Activated CD4-positive, alpha-beta T cell treated with anti-CD3 and anti-CD28 coated beads, Interleukin-2, amount 10 ng/mL, durations not matched to agents 7 days and 5 days (primary cell): Measurements from ENCODE around the gene ACTMAP. TPM values are rescaled to one million over a fixed set of nuclear protein-coding genes. Genes with fewer than 3 reads are reported as not detected.
"Not testable (repeated sequence)": the region's sequence is repeated elsewhere in the genome, so short reads cannot be mapped to it uniquely, and the experiment has no call there.

Source experiments
- CTCF ChIA-PET: fragments of 350-600 bp; sonication (Branson Sonifier 250); formaldehyde crosslinking; loops from one replicate; lab custom pipeline; 2021; ENCODE audit warnings: antibody characterized with exemption; lab: Charles Lee
- POLR2A ChIA-PET: fragments of 350-600 bp; sonication (Branson Sonifier 250); formaldehyde crosslinking; loops from one replicate; lab custom pipeline; 2021; ENCODE audit warnings: antibody characterized with exemption; lab: Charles Lee
- DNase-seq: peaks from one replicate; pipeline ENCODE4 v3.0.0-alpha.2; 2020
- H3K27ac Mint-ChIP-seq: one replicate; pipeline ENCODE4 v1.8.0; 2021; ENCODE audit warnings: mild to moderate bottlenecking, moderate library complexity, mixed read lengths
- H3K27me3 Mint-ChIP-seq: one replicate; pipeline ENCODE4 v1.8.0; 2021; ENCODE audit warnings: mixed read lengths
- H3K36me3 Mint-ChIP-seq: one replicate; pipeline ENCODE4 v1.8.0; 2021; ENCODE audit warnings: low read depth, mixed read lengths
- H3K4me1 Mint-ChIP-seq: one replicate; pipeline ENCODE4 v1.8.0; 2021; ENCODE audit warnings: mixed read lengths
- H3K4me3 Mint-ChIP-seq: one replicate; pipeline ENCODE4 v1.8.0; 2021; ENCODE audit warnings: mild to moderate bottlenecking, moderate library complexity, mixed read lengths
- H3K9me3 Mint-ChIP-seq: one replicate; pipeline ENCODE4 v1.8.0; 2021; ENCODE audit warnings: mixed read lengths
- total RNA-seq, 2 experiments: library from RNA; stranded (reverse); gene quantifications; one replicate each; pipeline ENCODE4 v1.2.3, GENCODE V29; 2021

ACTMAP gene
- total RNA-seq, 2 experiments from 2014 or later = 17.5 to 19.8 TPM

DNA sequence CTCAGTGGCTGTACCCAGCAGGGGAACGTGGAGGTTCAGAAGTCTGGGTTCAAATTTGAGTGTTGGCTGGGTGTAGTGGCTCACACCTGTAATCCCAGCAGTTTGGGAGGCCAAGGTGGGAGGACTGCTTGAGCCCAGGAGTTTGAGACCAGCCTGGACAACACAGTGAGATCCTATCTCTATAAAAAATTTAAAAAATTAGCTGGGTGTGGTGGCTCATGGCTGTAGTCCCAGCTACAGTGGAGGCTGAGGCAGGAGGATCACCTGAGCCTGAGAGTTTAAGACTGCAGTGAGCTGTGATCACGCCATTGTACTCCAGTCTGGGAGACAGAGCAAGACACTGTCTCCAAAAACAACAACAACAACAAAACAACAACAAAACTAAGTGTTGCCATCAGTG, 33.9 kb upstream of the ACTMAP start:
- H3K27me3 Mint-ChIP-seq, H3K4me3 Mint-ChIP-seq, POLR2A ChIA-PET, H3K27ac Mint-ChIP-seq, H3K9me3 Mint-ChIP-seq, DNase-seq: not testable (repeated sequence)
- H3K4me1 Mint-ChIP-seq = peaks cover 23% of the 10 kb centered on the region
- CTCF ChIA-PET = interaction anchor here (1.5 kb wide), 1 partner anchor 23 kb away, joined by 3 read pairs; no protein-coding TSS in a partner anchor
- peaks cover 31% of the 10 kb centered on the region for H3K36me3 Mint-ChIP-seq

- H3K4me3 Mint-ChIP-seq = no peak overlapping the region
- H3K36me3 Mint-ChIP-seq = peaks cover 34% of the 10 kb centered on the region
- H3K9me3 Mint-ChIP-seq = no peaks in the 10 kb centered on the region
- DNase-seq = no peak
- H3K4me1 Mint-ChIP-seq = peaks cover 27% of the 10 kb centered on the region
- POLR2A ChIA-PET = no interaction called here
- CTCF ChIA-PET = interaction anchor here (1.5 kb wide), 1 partner anchor 23 kb away, joined by 3 read pairs; no protein-coding TSS in a partner anchor
- H3K27ac Mint-ChIP-seq = no peak overlapping the region
- H3K27me3 Mint-ChIP-seq = no peaks in the 10 kb centered on the region
These were observed 33.4 kb upstream of the ACTMAP start for GRCh38 chr19:40783711-40784110.

GRCh38 chr19:40781140-40781539, 30.9 kb upstream of the ACTMAP start:
- Mint-ChIP-seq H3K9me3 (no peaks in the 10 kb centered on the region), H3K4me1 (peaks cover 42% of the 10 kb centered on the region), H3K27ac (no peak overlapping the region), H3K27me3 (no peaks in the 10 kb centered on the region), H3K4me3 (no peak overlapping the region), H3K36me3 (peaks cover 30% of the 10 kb centered on the region)
- ChIA-PET POLR2A (no interaction called here), CTCF (no interaction called here)
- DNase-seq = no peak

DNA sequence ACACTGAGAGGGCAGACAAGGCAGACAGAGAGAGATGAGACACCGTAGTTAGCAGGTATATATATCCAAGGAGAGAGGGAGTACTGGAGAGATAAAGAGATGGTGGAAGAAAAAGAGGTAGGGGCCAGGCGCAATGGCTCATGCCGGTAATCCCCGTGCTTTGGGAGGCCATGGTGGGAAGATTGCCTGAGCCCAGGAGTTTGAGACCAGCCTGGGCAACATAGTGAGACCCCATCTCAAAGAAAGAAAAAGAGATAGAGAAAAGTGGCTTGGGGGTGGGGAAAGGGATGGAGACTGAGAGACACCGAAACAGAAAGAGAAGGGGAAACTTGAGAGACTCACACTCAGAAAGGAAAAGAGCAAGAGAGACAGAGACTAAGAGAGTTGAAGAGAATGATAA, 30.3 kb upstream of the ACTMAP start:
- no peak for DNase-seq
- Mint-ChIP-seq H3K27ac (peak overlapping the region; percentile 27), H3K9me3 (no peaks in the 10 kb centered on the region), H3K36me3 (peaks cover 31% of the 10 kb centered on the region), H3K4me1 (peaks cover 41% of the 10 kb centered on the region), H3K4me3 (no peak overlapping the region), H3K27me3 (no peaks in the 10 kb centered on the region)
- ChIA-PET POLR2A (no interaction called here), CTCF (interaction anchor here (0.6 to 1.0 kb wide), 2 partner anchors 19 to 32 kb away, joined by 3 to 5 read pairs; no protein-coding TSS in a partner anchor)

DNA sequence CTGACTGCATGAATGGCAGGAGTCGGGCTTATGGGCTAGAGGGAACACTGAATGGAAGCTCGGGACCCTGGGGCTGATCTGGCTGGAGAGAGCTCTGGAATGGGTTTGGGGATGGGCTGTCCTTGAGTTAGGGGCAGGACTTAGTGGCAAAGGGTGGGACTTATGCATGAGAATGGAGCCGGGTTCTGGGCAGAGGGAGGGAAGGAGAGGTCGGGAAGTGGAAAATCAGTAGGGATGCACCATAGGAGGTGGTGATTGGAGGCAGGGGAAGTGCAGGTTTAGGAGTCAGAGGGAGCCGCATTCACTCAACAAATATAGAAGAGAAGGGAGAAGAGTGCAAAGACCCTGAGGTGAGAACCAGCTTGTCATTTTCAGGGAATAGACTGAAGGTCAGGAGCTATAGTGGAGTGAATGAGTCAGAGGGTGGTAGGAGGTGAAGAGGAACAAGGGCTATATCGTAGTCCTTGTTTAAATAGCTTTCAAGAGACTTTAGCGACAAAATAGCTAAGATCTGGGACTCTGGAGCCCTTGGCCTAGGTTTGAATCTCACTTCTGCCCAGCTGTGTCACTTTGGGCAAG, 28.5 kb upstream of the ACTMAP start:
- Mint-ChIP-seq H3K27ac (peak overlapping the region; percentile 99), H3K4me3 (peak overlapping the region; percentile 89), H3K9me3 (no peaks in the 10 kb centered on the region), H3K4me1 (peaks cover 41% of the 10 kb centered on the region), H3K27me3 (no peaks in the 10 kb centered on the region), H3K36me3 (peaks cover 29% of the 10 kb centered on the region)
- no peak for DNase-seq
- ChIA-PET POLR2A (interaction anchor here (0.9 to 2.6 kb wide), 5 partner anchors 20 to 62 kb away, joined by 3 to 10 read pairs (median 5); partner anchors contain the start of genes ACTMAP, COQ8B, EGLN2 and ITPKC), CTCF (interaction anchor here (0.6 to 3.3 kb wide), 9 partner anchors 9 to 144 kb away, joined by 3 to 25 read pairs (median 7); partner anchors contain the start of gene EGLN2)

DNA sequence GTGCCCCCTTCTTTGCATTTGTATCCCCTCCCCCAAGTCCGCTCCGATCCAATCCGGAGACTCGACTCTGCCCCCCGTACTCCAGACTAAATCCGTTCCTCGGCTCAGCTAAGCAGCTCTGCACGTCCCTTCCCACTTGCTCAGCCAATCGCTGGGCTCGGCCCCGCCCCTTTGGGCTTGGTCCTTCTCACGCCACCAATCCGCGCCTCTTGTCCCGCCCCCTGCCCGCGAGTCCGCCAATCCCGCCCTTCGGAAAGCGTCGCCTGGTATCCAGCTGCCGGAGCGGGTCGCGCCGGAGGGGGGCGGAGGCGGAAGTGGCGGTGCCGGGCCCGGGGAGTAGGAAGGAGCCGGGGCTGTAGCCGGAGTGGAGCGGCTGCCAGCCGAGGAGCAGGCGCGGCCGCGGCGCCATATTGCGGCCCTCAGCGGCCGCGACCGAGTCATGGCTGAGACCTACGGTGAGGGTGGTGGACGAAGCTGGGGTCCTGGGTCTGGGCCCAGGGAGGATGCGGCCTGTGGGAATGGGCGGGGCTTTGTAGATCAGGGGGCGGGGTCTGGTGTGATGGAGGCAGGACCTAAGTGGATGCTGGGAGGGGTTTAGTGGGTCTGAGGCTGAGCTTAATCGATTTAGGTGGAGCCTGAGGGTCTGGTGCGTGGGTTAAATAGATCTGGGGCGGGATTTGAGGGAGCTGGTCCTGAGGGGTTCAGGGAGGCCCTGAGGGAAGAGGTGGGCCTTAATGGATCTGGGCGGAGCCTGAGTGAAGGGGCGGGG, 27.8 kb upstream of the ACTMAP start, which contains the start of gene RAB4B:
RAB4B (plus strand) TSS at position 311 of the 769 bp plus-strand sequence; CDS start at position 440, 129 bp downstream.
- CTCF ChIA-PET = interaction anchor here (1.0 to 3.3 kb wide), 11 partner anchors 9 to 144 kb away, joined by 4 to 25 read pairs (median 4); partner anchors contain the start of gene EGLN2
- H3K4me1 Mint-ChIP-seq = peaks cover 39% of the 10 kb centered on the region
- POLR2A ChIA-PET = interaction anchor here (0.5 to 2.6 kb wide), 8 partner anchors 9 to 68 kb away, joined by 3 to 10 read pairs (median 4); partner anchors contain the start of genes ACTMAP, COQ8B, EGLN2 and ITPKC

GRCh38 chr19:40777645-40777936, 27.3 kb upstream of the ACTMAP start:
- peak overlapping the region; percentile 89 for H3K4me3 Mint-ChIP-seq
- POLR2A ChIA-PET = interaction anchor here (0.5 to 2.6 kb wide), 6 partner anchors 9 to 69 kb away, joined by 3 to 10 read pairs (median 4); partner anchors contain the start of genes ACTMAP, COQ8B, EGLN2 and ITPKC

More for the DNA sequence above, 27.8 kb upstream of the ACTMAP start, which contains the start of gene RAB4B:
- Mint-ChIP-seq H3K36me3 (peaks cover 27% of the 10 kb centered on the region), H3K4me3 (peak within 1 kb of the TSS; percentile 89), H3K9me3 (no peaks in the 10 kb centered on the region), H3K27ac (peak within 1 kb of the TSS; percentile 99), H3K27me3 (no peaks in the 10 kb centered on the region)
- DNase-seq = peak; percentile 100

DNA sequence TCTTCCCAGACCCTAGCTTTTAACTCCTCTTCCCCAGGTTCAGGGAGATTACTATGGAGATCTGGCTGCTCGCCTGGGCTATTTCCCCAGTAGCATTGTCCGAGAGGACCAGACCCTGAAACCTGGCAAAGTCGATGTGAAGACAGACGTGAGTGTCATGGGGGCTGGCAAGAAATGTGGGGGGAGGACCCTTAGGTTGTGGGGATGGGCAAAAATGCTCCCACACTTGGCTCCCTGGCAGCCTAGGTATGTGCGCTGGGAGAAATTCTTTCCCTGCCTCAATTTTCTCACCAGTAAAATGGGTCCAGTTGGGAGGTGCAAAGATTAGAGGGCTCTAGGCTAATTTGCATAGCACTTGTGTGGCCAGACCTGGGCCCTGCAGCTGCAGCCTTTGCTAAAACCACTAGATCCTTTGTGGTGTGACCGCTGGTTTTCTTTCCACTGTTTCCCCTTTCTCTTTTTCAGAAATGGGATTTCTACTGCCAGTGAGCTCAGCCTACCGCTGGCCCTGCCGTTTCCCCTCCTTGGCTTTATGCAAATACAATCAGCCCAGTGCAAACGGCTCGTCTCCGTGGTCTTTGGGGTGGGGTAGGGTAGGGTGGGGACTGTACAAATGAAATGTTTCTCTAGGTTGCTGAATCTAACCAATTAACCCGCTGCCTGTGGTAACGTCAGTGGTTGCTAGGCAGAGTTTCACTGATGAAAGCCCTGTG, 26.8 kb upstream of the ACTMAP start:
- H3K27ac Mint-ChIP-seq = peak overlapping the region; percentile 99
- peak overlapping the region; percentile 89 for H3K4me3 Mint-ChIP-seq
- H3K36me3 Mint-ChIP-seq = peaks cover 25% of the 10 kb centered on the region
- ChIA-PET POLR2A (interaction anchor here (0.5 to 2.6 kb wide), 6 partner anchors 10 to 69 kb away, joined by 3 to 10 read pairs (median 4); partner anchors contain the start of genes ACTMAP, COQ8B, EGLN2 and ITPKC), CTCF (interaction anchor here (1.2 to 3.3 kb wide), 9 partner anchors 11 to 143 kb away, joined by 4 to 25 read pairs (median 5); partner anchors contain the start of gene EGLN2)
- H3K4me1 Mint-ChIP-seq = peaks cover 39% of the 10 kb centered on the region
- no peaks in the 10 kb centered on the region for H3K27me3 Mint-ChIP-seq
- H3K9me3 Mint-ChIP-seq = no peaks in the 10 kb centered on the region
- peak; percentile 96 for DNase-seq

More at GRCh38 chr19:40777645-40777936, 27.3 kb upstream of the ACTMAP start:
- DNase-seq = no peak
- Mint-ChIP-seq H3K27ac (peak overlapping the region; percentile 99), H3K9me3 (no peaks in the 10 kb centered on the region), H3K27me3 (no peaks in the 10 kb centered on the region), H3K4me1 (peaks cover 39% of the 10 kb centered on the region), H3K36me3 (peaks cover 27% of the 10 kb centered on the region)
- CTCF ChIA-PET = interaction anchor here (1.0 to 3.3 kb wide), 11 partner anchors 10 to 143 kb away, joined by 4 to 25 read pairs (median 5); partner anchors contain the start of gene EGLN2

GRCh38 chr19:40776364-40776763, 26.1 kb upstream of the ACTMAP start:
- no peak for DNase-seq
- Mint-ChIP-seq H3K27ac (no peak overlapping the region), H3K9me3 (peaks cover 3% of the 10 kb centered on the region), H3K36me3 (peaks cover 24% of the 10 kb centered on the region), H3K4me3 (no peak overlapping the region), H3K4me1 (peaks cover 40% of the 10 kb centered on the region), H3K27me3 (no peaks in the 10 kb centered on the region)
- ChIA-PET CTCF (interaction anchor here (1.0 to 3.3 kb wide), 4 partner anchors 10 to 353 kb away, joined by 3 to 25 read pairs (median 13); no protein-coding TSS in a partner anchor), POLR2A (no interaction called here)

DNA sequence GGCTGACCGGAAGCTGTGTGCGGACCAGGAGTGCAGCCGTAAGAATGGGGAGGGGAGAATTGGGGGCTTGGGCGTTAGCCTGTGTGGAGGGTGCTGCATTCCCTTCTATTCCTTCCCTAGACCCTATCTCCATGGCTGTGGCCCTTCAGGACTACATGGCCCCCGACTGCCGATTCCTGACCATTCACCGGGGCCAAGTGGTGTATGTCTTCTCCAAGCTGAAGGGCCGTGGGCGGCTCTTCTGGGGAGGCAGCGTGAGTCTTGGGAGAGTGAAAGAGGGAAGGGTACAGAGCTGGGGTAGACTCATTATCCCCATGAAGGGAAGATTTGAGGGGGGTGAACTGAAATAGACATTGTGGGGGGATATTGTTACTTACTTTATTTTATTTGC, 25.4 kb upstream of the ACTMAP start:
- ChIA-PET CTCF (interaction anchor here (1.0 kb wide), 1 partner anchor 354 kb away, joined by 3 read pairs; no protein-coding TSS in a partner anchor), POLR2A (no interaction called here)
- Mint-ChIP-seq H3K27ac (peak overlapping the region; percentile 68), H3K4me1 (peaks cover 43% of the 10 kb centered on the region), H3K36me3 (peaks cover 27% of the 10 kb centered on the region), H3K4me3 (no peak overlapping the region), H3K9me3 (peaks cover 8% of the 10 kb centered on the region), H3K27me3 (no peaks in the 10 kb centered on the region)
- DNase-seq = no peak

DNA sequence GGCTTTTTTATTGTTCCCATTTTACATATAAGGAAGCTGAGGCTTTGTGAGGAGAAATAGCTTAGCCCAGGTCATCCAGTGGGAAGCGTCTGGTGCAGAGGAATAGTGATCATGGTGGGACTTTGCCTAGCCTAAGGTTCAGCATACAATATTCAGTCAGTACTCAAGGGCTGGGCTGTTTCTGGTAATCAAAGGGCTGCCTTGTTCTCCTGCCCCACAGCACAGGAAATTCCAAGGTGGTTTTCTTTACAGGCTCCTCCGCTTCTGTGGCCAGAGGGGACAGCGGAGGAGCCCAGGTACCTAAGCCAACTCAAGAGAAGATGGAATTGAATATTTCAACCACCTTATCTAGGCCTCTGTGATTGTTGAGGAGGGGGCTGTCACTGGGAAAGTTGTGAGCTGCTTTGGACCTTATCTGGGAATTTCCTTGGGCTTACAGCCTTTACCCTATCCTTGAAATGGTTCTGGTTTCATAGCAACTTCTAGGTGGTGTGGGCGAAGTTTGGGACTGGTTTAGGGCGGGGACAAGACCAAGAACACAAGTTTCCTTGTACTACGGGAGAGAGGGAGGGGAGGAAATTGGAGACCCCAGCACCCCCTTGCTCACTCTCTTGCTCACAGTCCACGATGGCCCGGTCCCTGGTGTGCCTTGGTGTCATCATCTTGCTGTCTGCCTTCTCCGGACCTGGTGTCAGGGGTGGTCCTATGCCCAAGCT, 24.8 kb upstream of the ACTMAP start, which contains the start of gene MIA:
MIA (plus strand) TSS at position 606 of the 716 bp plus-strand sequence; CDS start at position 628, 22 bp downstream.
- Mint-ChIP-seq H3K27ac (peak within 1 kb of the TSS; percentile 68), H3K4me3 (no peak within 1 kb of the TSS), H3K27me3 (no peaks in the 10 kb centered on the region), H3K9me3 (peaks cover 8% of the 10 kb centered on the region), H3K4me1 (peaks cover 41% of the 10 kb centered on the region), H3K36me3 (peaks cover 25% of the 10 kb centered on the region)
- CTCF ChIA-PET = no interaction called here
- POLR2A ChIA-PET = no interaction called here
- no peak for DNase-seq
